ENCODE results near the gene PRPSAP2. TPM values are rescaled to one million over a fixed set of nuclear protein-coding genes. Genes with fewer than 3 reads are reported as not detected.

Gene PRPSAP2
- total RNA-seq, 1 donor from 2014 or later = 74.0 TPM

DNA sequence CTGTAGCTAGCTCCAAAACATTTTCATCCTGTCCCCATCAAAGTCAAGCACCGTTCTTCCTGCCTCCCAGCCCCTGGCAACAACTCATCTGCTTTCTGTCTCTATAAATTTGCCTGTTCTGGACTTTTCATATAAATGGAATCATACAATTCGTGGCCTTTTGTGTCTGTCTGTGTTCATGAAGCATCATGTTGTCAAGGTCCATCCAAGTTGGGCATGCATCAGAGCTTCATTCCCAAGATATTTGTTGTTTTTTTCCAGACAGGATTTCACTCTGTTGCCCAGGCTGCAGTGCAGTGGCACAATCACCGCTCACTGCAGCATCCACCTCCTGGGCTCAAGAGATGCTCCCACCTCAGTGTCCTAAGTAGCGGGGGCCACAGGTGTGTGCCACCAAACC lies 99.9 kb downstream of the PRPSAP2 start:
- peaks cover 30% of the 10 kb centered on the region for H3K4me1 Mint-ChIP-seq
- H3K27me3 Mint-ChIP-seq = no peaks in the 10 kb centered on the region
- H3K9me3 Mint-ChIP-seq = no peaks in the 10 kb centered on the region
- no peak overlapping the region for H3K4me3 Mint-ChIP-seq
- intact Hi-C loops (cut with micrococcal nuclease) = no loop called here
- DNase-seq = no peak
- H3K36me3 Mint-ChIP-seq (ENCODE audit: low read depth) = no peaks in the 10 kb centered on the region
- H3K27ac Mint-ChIP-seq = no peak overlapping the region

DNA sequence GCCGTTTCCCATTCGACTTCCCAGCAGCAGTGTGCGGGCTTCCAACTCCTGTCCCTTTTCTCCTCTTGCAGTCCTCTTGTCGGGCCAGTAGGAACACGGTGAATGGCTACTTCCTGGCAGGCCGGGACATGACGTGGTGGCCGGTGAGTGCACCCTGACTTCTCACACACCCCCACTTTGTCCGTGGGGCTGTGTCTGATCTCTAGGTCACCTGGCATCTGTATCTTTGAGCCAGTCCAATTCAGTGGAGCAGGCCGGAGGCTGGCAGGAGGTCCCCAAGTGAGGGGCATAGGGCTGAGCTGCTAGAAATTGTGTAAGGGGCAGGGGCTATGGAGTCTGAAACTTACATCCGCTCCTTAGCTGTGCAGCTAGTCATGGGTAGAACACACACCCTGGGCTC lies 100.7 kb downstream of the PRPSAP2 start:
- Mint-ChIP-seq H3K4me3 (no peak overlapping the region), H3K27ac (no peak overlapping the region), H3K36me3 (ENCODE audit: low read depth) (no peaks in the 10 kb centered on the region), H3K4me1 (peaks cover 32% of the 10 kb centered on the region), H3K9me3 (no peaks in the 10 kb centered on the region), H3K27me3 (no peaks in the 10 kb centered on the region)
- DNase-seq = no peak
- intact Hi-C loops (cut with micrococcal nuclease) = no loop called here

DNA sequence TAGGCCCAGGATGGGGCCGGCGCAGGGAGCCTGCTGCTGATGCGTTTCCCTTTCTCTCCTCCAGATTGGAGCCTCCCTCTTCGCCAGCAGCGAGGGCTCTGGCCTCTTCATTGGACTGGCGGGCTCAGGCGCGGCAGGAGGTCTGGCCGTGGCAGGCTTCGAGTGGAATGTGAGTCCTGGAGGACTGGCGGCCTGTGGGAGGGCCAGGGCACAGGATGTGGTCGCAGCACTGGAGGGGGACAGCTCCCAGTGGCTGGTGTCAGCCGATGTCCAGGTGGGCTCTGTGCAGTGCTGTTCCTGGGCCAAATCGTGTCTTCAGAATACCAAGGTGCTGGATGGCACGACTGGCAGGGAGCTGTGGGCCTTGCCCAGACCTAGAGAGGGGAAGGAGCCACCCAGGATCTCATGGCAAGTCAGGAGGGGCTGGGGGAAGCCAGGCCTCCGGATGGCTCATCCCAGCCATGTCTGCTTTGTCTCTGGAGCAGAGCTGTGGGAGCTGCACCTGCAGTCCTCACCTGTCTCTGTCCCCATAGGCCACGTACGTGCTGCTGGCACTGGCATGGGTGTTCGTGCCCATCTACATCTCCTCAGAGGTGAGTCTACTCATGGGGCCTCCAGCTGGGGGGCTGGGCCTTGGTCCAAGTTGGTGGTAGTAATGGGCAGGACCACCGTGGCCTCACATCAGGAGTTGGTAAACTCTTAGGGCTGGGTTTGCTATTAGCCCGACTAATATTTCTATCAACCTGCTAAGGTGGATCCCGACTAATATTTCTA lies 101.3 kb downstream of the PRPSAP2 start:
- intact Hi-C loops (cut with micrococcal nuclease) = no loop called here
- DNase-seq = no peak
- Mint-ChIP-seq H3K4me1 (peaks cover 28% of the 10 kb centered on the region), H3K4me3 (no peak overlapping the region), H3K36me3 (ENCODE audit: low read depth) (no peaks in the 10 kb centered on the region), H3K27me3 (no peaks in the 10 kb centered on the region), H3K9me3 (no peaks in the 10 kb centered on the region), H3K27ac (no peak overlapping the region)

DNA sequence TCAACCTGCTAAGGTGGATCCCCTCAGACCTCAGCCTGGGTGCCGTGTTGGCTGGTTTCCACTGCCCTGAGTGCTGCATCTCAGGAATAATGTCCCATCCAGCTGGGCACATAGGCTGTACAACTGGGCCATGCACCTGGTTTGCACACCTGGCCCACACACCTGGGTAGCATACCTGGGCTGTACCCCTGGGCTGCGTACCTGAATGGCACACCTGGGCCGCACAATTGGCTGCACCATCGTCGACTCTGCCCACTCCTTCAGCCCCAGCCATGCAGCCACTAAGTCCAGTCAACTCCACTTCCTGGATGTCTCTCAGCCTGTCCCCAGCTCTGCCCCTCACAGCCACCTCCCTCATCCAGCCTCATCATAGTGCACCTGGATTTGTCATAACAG lies 101.9 kb downstream of the PRPSAP2 start:
- Mint-ChIP-seq H3K9me3 (no peaks in the 10 kb centered on the region), H3K36me3 (ENCODE audit: low read depth) (no peaks in the 10 kb centered on the region), H3K4me3 (no peak overlapping the region), H3K27me3 (no peaks in the 10 kb centered on the region), H3K27ac (peak overlapping the region; percentile 20), H3K4me1 (peaks cover 24% of the 10 kb centered on the region)
- intact Hi-C loops (cut with micrococcal nuclease) = no loop called here
- no peak for DNase-seq

DNA sequence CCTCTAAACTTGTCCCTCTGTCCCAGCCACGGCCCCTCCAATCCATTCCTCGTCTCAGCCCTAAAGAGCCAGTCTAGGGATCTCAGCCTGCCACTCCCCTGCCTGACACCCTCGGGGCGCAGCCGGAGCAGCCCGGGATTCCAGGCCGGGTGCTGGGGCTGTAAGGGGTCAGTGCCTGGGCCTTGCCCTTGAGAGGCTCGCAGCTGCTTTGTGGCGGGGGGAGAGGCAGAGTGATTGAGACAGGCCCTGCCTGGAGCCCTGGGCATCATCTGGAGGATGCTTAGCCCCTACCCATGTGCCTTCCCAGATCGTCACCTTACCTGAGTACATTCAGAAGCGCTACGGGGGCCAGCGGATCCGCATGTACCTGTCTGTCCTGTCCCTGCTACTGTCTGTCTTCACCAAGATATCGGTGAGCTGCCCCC lies 102.3 kb downstream of the PRPSAP2 start:
- Mint-ChIP-seq H3K4me1 (peaks cover 22% of the 10 kb centered on the region), H3K4me3 (no peak overlapping the region), H3K27ac (peak overlapping the region; percentile 8), H3K9me3 (no peaks in the 10 kb centered on the region), H3K36me3 (ENCODE audit: low read depth) (no peaks in the 10 kb centered on the region), H3K27me3 (no peaks in the 10 kb centered on the region)
- intact Hi-C loops (cut with micrococcal nuclease) = no loop called here
- no peak for DNase-seq

DNA sequence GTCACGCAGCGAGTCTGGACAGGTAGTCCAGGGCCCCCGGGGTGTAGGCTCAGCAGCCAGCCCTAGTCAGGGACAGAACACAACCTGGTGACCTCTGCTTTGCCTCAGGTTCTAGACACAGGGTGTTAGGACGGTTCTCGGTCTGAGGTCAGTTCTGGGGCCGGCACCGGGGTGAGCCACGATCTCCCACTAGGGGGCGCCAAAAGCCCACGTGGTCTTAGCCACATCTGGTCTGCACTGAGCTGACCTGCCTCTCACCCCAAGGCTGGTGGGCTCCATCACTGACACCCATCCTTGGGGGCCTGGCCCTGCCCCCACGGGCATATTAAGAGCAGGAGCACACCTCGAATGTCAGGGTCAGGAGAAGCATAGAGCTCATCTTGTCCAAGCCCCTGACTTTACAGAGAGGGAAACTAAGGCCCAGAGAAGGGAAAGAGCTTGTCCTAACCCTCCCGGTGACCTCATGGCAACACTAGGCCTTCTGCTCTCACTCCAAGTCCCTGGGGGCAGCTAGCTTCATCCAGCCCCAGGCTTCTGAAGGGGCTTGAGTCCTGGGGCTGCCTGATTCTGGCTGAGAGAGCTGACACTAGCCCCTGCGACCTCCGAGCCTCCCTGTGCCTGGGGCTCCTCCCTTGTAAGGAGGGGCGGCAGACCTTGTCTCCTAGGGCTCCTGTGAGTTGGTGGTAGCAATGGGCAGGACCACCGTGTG lies 103.0 kb downstream of the PRPSAP2 start:
- peak overlapping the region; percentile 34 for H3K27ac Mint-ChIP-seq
- peak; percentile 94 for DNase-seq
- no peaks in the 10 kb centered on the region for H3K36me3 Mint-ChIP-seq (ENCODE audit: low read depth)
- H3K4me1 Mint-ChIP-seq = peaks cover 17% of the 10 kb centered on the region
- no peaks in the 10 kb centered on the region for H3K27me3 Mint-ChIP-seq
- no peaks in the 10 kb centered on the region for H3K9me3 Mint-ChIP-seq
- H3K4me3 Mint-ChIP-seq = no peak overlapping the region
- intact Hi-C loops (cut with micrococcal nuclease) = no loop called here

DNA sequence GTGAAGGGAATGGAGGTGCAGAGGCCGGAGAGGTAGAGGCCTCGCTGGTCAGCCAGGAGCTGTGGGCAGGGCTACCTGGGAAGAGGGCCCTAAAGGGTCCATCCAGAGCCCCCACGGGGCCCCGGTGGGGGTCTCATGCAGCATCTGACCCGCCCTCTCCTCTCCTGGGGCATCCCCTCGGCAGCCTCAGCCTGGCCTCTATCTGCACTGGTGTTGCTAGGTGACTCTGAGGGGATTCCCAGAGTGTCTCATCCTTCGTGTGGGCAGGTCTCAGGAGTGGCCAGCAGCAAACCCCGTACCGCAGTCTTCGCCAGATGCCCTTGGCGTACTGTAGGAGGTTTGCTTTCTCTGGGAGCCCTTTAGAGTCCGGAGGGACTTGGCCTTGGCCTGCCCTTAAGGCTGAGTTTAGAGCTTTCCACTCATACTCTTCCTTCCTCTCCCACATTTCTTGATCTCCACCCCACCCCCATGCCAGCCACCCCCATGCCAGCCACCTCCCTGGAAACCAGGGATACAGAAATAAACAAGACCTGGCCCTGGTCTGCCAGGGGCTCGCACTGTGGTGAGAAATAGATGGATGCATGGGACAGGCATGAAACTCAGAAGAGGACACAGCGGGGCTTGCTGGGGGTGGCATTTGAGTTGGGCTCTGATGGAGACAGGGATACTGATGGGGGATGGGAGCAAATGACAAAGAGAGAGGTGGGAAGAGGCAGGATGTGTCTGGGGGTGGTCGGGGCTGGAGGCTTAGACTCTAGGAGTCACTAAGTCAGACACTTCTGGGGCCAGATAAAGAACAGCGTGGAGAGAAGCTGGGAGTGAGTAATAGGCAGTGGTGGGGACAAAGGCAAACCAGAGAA lies 103.9 kb downstream of the PRPSAP2 start:
- Mint-ChIP-seq H3K36me3 (ENCODE audit: low read depth) (no peaks in the 10 kb centered on the region), H3K4me1 (peaks cover 17% of the 10 kb centered on the region), H3K4me3 (no peak overlapping the region), H3K9me3 (no peaks in the 10 kb centered on the region), H3K27ac (peak overlapping the region; percentile 8), H3K27me3 (no peaks in the 10 kb centered on the region)
- no peak for DNase-seq
- intact Hi-C loops (cut with micrococcal nuclease) = no loop called here

DNA sequence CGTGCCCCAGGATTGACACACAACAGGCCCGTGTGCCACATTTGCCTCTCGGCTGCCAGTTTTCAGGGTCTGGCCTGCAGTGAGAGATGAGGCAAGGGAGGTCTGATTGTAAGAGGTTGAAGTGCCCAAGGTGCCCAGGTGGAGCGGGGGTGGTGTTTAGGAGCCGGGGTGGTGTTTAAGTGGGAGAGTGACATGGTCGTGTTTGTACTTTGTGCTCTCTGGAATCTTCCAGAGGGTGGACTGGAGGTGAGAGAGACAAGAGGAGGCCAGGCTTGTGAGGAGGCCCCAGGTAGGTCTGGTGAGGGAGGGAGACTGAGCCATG lies 104.5 kb downstream of the PRPSAP2 start:
- no peak for DNase-seq
- Mint-ChIP-seq H3K4me3 (no peak overlapping the region), H3K4me1 (peaks cover 17% of the 10 kb centered on the region), H3K27ac (no peak overlapping the region), H3K9me3 (no peaks in the 10 kb centered on the region), H3K36me3 (ENCODE audit: low read depth) (no peaks in the 10 kb centered on the region), H3K27me3 (no peaks in the 10 kb centered on the region)
- intact Hi-C loops (cut with micrococcal nuclease) = no loop called here

DNA sequence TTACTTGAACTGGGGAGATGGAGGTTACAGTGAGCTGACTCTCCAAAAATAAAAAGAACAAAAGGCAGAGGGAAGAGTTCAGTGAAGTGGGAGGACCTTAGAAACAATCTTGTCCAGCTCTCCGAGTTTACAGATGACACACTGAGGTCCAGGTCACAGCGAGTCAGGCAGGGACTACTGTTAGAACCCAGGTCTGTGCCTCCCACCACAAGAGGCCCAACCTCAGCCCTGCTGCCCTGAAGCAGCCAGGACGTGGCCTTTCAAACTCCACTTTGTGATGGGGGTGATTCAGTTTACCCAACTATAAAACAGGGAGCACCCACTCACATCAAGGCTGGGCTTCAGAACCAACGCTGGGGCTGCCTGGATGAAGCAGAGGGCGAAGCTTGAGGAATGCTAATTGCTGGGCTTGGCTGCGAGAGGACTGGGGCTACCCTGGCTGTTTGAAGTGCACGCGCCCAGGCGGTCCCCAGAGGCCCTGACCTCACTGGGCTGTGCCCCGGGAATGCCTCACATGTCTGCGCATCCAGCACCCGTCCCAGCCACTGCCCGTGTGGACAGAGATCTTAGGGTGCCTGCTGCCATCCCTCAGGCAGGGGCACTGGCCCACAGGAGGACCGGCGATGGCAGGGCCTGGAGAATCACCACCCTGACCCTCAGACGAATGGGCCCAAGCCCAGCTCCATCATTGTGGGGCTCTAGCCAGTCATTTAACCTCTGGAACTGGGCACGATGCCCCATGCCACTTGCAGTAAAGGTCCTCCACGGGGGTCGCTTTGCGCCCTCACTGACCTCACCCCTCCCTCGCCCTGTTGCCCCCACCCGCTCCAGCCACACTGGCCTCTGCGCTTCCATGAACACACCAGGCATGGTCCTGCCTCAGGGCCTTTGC lies 105.4 kb downstream of the PRPSAP2 start:
- no peak for DNase-seq
- Mint-ChIP-seq H3K27ac (no peak overlapping the region), H3K27me3 (no peaks in the 10 kb centered on the region), H3K4me3 (no peak overlapping the region), H3K4me1 (peaks cover 17% of the 10 kb centered on the region), H3K9me3 (no peaks in the 10 kb centered on the region), H3K36me3 (ENCODE audit: low read depth) (no peaks in the 10 kb centered on the region)
- intact Hi-C loops (cut with micrococcal nuclease) = no loop called here

DNA sequence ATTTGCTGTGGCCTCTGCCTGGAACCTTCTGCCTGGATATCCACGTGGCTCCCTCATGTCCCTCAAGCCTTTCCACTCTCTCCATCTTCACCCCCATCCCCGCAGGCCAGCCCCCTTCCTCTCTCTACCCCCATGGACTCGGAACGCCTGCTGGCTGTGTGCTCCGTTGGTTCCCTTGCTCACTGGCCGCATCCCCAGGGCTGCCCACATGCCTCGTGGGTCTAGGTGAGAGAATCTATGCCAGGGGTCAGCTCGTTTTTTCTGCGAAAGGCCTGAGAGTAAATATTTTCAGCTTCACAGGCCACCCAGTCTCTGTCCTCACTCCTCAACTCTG lies 106.1 kb downstream of the PRPSAP2 start:
- Mint-ChIP-seq H3K36me3 (ENCODE audit: low read depth) (no peaks in the 10 kb centered on the region), H3K27ac (no peak overlapping the region), H3K4me1 (peaks cover 17% of the 10 kb centered on the region), H3K9me3 (no peaks in the 10 kb centered on the region), H3K4me3 (no peak overlapping the region), H3K27me3 (no peaks in the 10 kb centered on the region)
- no peak for DNase-seq
- intact Hi-C loops (cut with micrococcal nuclease) = no loop called here

DNA sequence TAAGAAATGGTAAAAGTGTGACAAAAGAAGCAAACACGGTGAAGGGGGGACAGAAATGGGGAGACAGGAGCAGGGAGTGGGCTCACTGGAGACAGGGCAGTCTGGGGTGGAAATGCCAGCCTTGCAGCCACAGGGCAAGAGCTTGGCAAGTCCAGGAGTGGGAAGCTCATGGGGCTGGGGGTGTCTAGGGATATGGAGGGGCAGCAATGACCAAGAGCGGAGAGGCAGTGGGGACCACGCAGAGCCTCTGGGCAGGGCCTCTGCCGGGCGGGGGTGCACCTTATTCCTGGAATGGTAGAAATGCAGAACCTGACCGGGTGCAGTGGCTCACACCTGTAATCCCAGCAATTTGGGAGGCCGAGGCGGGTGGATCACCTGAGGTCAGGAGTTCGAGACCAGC lies 106.6 kb downstream of the PRPSAP2 start:
- Mint-ChIP-seq H3K27ac (no peak overlapping the region), H3K4me3 (no peak overlapping the region), H3K36me3 (ENCODE audit: low read depth) (no peaks in the 10 kb centered on the region), H3K4me1 (peaks cover 18% of the 10 kb centered on the region), H3K27me3 (no peaks in the 10 kb centered on the region), H3K9me3 (no peaks in the 10 kb centered on the region)
- intact Hi-C loops (cut with micrococcal nuclease) = no loop called here
- DNase-seq = no peak

DNA sequence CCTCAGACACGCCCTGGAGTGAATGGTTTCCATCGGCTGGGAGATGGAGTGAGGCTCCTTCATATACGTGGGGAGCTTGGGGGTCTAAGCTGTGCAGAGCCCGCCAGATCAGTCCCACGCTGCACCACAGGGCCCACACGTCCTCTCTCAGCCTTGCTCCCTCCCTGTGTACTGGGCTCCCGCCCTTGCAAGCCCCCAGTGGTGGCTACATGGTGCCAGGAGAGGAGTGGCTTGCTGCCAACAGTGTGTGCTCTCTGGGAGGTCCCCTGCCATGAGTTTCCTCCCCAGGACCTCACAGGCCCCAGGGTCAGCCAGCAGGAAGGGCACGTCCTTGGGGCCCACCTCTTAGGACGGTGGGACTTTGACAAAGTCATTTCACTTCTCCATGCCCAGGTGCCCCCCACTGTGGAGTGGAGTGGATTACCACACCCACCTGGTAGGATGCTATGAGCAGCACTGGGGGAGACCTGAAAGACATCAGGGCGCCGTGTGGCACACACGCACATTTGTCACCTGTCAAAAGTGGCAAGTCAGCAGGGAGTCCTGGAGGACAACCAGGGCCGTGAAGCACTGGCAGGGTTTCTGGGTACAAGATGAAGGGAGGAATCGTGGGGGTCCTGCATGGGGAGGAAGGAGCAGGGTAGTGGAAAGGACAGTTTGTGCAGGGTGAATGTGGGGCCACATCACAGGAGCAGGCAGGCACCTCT lies 107.8 kb downstream of the PRPSAP2 start:
- Mint-ChIP-seq H3K36me3 (ENCODE audit: low read depth) (peaks cover 4% of the 10 kb centered on the region), H3K27me3 (no peaks in the 10 kb centered on the region), H3K4me3 (no peak overlapping the region), H3K27ac (peak overlapping the region; percentile 35), H3K9me3 (no peaks in the 10 kb centered on the region), H3K4me1 (peaks cover 18% of the 10 kb centered on the region)
- DNase-seq = no peak
- intact Hi-C loops (cut with micrococcal nuclease) = loop anchor here (5.0 kb wide), 1 partner anchor 37 kb away; the partner anchor contains the start of gene FAM83G
